ENCODE data around the gene TOMM40. TPM values are rescaled to one million over a fixed set of nuclear protein-coding genes. Genes with fewer than 3 reads are reported as not detected.

Gene TOMM40
- total RNA-seq (2014; rRNA removed; shearing (Covaris generic)) (89.7 and 90.1 TPM in 2 replicates), total RNA-seq (2022) (58.9 and 80.9 TPM in 2 replicates), Bru-seq, nascent RNA (percentile 76 among the genes with signal in this experiment), BruChase-seq, experiment 1, labeled RNA remaining after a 6-hour chase (percentile 82 among the genes with signal in this experiment), BruChase-seq, experiment 2, labeled RNA remaining after a 2-hour chase (percentile 83 among the genes with signal in this experiment)
- long read RNA-seq, transcript TOMM40-201 (10 exons, 1,707 nt): minor isoform, 32 of 216 reads
- long read RNA-seq, transcript TOMM40-202 (10 exons, 1,709 nt): major isoform, 134 of 216 reads
- long read RNA-seq, transcript TOMM40-203 (9 exons, 1,725 nt): minor isoform, 37 of 216 reads
- long read RNA-seq, partial matches to known transcripts: 4 of 216 reads
- long read RNA-seq, other reads (novel, unspliced or antisense): 8 of 216 reads

- intact Hi-C loops (cut with micrococcal nuclease; ENCODE audit: unreplicated experiment): loop anchor here (5.0 kb wide), 1 partner anchor 66 kb away; the partner anchor contains the start of gene CLPTM1
- Histone ChIP-seq H3K27ac (ENCODE audit: low read depth, low read length, poor library complexity, severe bottlenecking) (peak within 1 kb of the TSS; percentile 90), H3K9me2 (ENCODE audit: insufficient read depth, low read length) (no peaks in the 10 kb centered on the region), H3K4me2 (ENCODE audit: low read length) (peak within 1 kb of the TSS; percentile 90), H3K79me2 (ENCODE audit: insufficient read depth, low read depth, low read length) (peaks cover 29% of the 10 kb centered on the region), H3K4me3 (ENCODE audit: low read depth, low read length, poor library complexity, severe bottlenecking) (peak within 1 kb of the TSS; percentile 100), H3K9me3 (ENCODE audit: low read length) (no peaks in the 10 kb centered on the region), H2AFZ (ENCODE audit: low read length) (peak within 1 kb of the TSS; percentile 82), H3K36me3 (ENCODE audit: insufficient read depth, low read length) (peaks cover 47% of the 10 kb centered on the region), H4K20me1 (ENCODE audit: insufficient read depth, low read length) (peaks cover 11% of the 10 kb centered on the region), H3K4me1 (ENCODE audit: insufficient read depth, low read length, poor library complexity, severe bottlenecking) (peaks cover 18% of the 10 kb centered on the region)
- no peak for TF ChIP-seq EZH2phosphoT487 (IDR thresholded peaks at IDR 0.05; ENCODE audit: borderline replicate concordance, low read depth, low read length)
- TF ChIP-seq, protein P1, sequence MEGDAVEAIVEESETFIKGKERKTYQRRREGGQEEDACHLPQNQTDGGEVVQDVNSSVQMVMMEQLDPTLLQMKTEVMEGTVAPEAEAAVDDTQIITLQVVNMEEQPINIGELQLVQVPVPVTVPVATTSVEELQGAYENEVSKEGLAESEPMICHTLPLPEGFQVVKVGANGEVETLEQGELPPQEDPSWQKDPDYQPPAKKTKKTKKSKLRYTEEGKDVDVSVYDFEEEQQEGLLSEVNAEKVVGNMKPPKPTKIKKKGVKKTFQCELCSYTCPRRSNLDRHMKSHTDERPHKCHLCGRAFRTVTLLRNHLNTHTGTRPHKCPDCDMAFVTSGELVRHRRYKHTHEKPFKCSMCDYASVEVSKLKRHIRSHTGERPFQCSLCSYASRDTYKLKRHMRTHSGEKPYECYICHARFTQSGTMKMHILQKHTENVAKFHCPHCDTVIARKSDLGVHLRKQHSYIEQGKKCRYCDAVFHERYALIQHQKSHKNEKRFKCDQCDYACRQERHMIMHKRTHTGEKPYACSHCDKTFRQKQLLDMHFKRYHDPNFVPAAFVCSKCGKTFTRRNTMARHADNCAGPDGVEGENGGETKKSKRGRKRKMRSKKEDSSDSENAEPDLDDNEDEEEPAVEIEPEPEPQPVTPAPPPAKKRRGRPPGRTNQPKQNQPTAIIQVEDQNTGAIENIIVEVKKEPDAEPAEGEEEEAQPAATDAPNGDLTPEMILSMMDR (conservative IDR thresholded peaks at IDR 0.05; ENCODE audit: low read length): peak; percentile 32; the same call in 1 of the 2 replicates
- ChIA-PET POLR2A (no interaction called here), CTCF (ENCODE audit: unreplicated experiment) (interaction anchor here (0.5 kb wide), 1 partner anchor 156 kb away, joined by 4 read pairs; no protein-coding TSS in a partner anchor)
- BruUV-seq (replicated peaks): no TSS peak
- peak; percentile 33 for DNase-seq (ENCODE audit: low spot score)
Observed at GRCh38 chr19:44891016-44891882, at the start of gene TOMM40. TSS of gene TOMM40 (plus strand) at chr19:44891254. CDS start at chr19:44891416, 162 bp downstream.

GRCh38 chr19:44845286-44845611, 45.8 kb upstream of the TOMM40 start:
- peaks cover 16% of the 10 kb centered on the region for H3K4me1 ChIP-seq (ENCODE audit: insufficient read depth, low read length, poor library complexity, severe bottlenecking)
- ChIA-PET POLR2A (interaction anchor here (0.6 to 0.7 kb wide), 3 partner anchors 74 to 290 kb away, joined by 3 to 4 read pairs (median 3); no protein-coding TSS in a partner anchor), CTCF (ENCODE audit: unreplicated experiment) (interaction anchor here (1.0 kb wide), 1 partner anchor 191 kb away, joined by 3 read pairs; no protein-coding TSS in a partner anchor)
- DNase-seq (ENCODE audit: low spot score): no peak
- no peaks in the 10 kb centered on the region for H3K36me3 ChIP-seq (ENCODE audit: insufficient read depth, low read length)
- H3K9me3 ChIP-seq (ENCODE audit: low read length): no peaks in the 10 kb centered on the region
- intact Hi-C loops (cut with micrococcal nuclease; ENCODE audit: unreplicated experiment): loop anchor here (1.0 to 2.0 kb wide), 3 partner anchors 45 to 156 kb away; no protein-coding TSS in a partner anchor
- peak overlapping the region; percentile 64 for H3K4me3 ChIP-seq (ENCODE audit: low read depth, low read length, poor library complexity, severe bottlenecking)
- no peaks in the 10 kb centered on the region for H3K9me2 ChIP-seq (ENCODE audit: insufficient read depth, low read length)
- TF ChIP-seq, protein P1 (conservative IDR thresholded peaks at IDR 0.05; ENCODE audit: low read length): no peak
- no peak for TF ChIP-seq EZH2phosphoT487 (IDR thresholded peaks at IDR 0.05; ENCODE audit: borderline replicate concordance, low read depth, low read length)
- peak overlapping the region; percentile 76 for H3K4me2 ChIP-seq (ENCODE audit: low read length)
- peak overlapping the region; percentile 41 for H3K27ac ChIP-seq (ENCODE audit: low read depth, low read length, poor library complexity, severe bottlenecking)
- H4K20me1 ChIP-seq (ENCODE audit: insufficient read depth, low read length): no peaks in the 10 kb centered on the region
- H3K79me2 ChIP-seq (ENCODE audit: insufficient read depth, low read depth, low read length): no peaks in the 10 kb centered on the region
- peak overlapping the region; percentile 56; the same call in 1 of the 2 replicates for H2AFZ ChIP-seq (ENCODE audit: low read length)
- BruUV-seq (replicated peaks): no TSS peak

All from OCI-LY7 (cell line).